Measurements from ENCODE around the gene MRPL20. TPM values are rescaled to one million over a fixed set of nuclear protein-coding genes. Genes with fewer than 3 reads are reported as not detected.

Gene MRPL20
- polyA plus RNA-seq, 1 donor from 2014 or later, result 204 TPM

DNA sequence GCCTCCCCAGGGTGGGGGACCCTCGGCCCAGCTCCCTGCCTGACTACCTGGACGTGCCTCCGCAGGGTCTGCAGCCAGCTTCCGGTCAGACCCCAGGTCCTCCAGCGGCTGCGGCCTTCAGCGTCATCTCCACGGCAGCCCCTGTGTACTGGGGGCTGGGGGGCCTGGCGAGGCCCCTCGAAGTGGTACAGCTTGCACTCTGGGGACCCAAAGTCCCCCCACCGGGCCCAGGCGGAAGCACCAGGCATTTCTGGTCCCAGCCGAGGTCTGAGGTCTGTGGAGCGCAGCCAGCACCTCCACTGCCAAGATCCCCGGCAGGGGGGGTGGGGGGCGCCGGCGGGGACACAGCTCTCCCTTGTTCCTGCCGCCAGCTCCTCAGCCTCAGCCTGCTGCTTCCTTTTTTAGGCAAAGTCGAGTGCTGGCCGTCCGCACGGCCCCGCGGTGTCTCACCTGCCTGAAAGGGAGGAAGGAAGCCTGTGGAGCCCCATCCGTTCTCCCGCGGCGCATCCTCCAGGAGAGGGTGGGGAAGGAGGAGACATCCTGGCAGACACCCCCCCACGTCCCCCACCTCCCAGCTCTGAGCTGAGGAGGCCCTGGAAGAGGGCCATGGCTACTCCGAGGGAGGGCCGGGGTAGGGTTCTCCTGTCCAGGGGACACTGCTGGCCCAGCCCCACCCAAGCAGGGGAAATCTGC, 27.2 kb upstream of the MRPL20 start:
- Histone ChIP-seq H3K27ac (ENCODE audit: low read length) (no peak overlapping the region), H3K9me3 (ENCODE audit: low read length) (no peaks in the 10 kb centered on the region), H3K79me2 (replicated peaks; ENCODE audit: insufficient read depth, low read length) (no peaks in the 10 kb centered on the region), H3K4me3 (ENCODE audit: low read length) (no peak overlapping the region), H3K9me2 (ENCODE audit: insufficient read depth, low read length) (no peaks in the 10 kb centered on the region), H3K9ac (ENCODE audit: low read length) (no peak overlapping the region), H3F3A (ENCODE audit: insufficient read depth, low read length, poor library complexity, severe bottlenecking) (no peaks in the 10 kb centered on the region), H3K27me3 (ENCODE audit: insufficient read depth, low read depth, low read length) (peaks cover 12% of the 10 kb centered on the region), H3K36me3 (ENCODE audit: insufficient read depth, low read length) (no peaks in the 10 kb centered on the region), H4K20me1 (ENCODE audit: insufficient read depth) (no peaks in the 10 kb centered on the region), H2AFZ (ENCODE audit: low read depth, low read length) (no peak overlapping the region), H3K4me2 (ENCODE audit: low read length) (no peak overlapping the region)
- TF ChIP-seq RAD21 (conservative IDR thresholded peaks at IDR 0.05) (no peak), POLR2AphosphoS5 (IDR thresholded peaks at IDR 0.05) (no peak), SMC3 (conservative IDR thresholded peaks at IDR 0.05; ENCODE audit: poor library complexity) (no peak), EP300 (conservative IDR thresholded peaks at IDR 0.05; ENCODE audit: poor library complexity, severe bottlenecking) (no peak), TAF1 (IDR thresholded peaks at IDR 0.05; ENCODE audit: low read depth) (no peak)
- TF ChIP-seq, protein P1, sequence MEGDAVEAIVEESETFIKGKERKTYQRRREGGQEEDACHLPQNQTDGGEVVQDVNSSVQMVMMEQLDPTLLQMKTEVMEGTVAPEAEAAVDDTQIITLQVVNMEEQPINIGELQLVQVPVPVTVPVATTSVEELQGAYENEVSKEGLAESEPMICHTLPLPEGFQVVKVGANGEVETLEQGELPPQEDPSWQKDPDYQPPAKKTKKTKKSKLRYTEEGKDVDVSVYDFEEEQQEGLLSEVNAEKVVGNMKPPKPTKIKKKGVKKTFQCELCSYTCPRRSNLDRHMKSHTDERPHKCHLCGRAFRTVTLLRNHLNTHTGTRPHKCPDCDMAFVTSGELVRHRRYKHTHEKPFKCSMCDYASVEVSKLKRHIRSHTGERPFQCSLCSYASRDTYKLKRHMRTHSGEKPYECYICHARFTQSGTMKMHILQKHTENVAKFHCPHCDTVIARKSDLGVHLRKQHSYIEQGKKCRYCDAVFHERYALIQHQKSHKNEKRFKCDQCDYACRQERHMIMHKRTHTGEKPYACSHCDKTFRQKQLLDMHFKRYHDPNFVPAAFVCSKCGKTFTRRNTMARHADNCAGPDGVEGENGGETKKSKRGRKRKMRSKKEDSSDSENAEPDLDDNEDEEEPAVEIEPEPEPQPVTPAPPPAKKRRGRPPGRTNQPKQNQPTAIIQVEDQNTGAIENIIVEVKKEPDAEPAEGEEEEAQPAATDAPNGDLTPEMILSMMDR (IDR thresholded peaks at IDR 0.05; ENCODE audit: poor library complexity, severe bottlenecking), result no peak
- TF ChIP-seq, protein P2, sequence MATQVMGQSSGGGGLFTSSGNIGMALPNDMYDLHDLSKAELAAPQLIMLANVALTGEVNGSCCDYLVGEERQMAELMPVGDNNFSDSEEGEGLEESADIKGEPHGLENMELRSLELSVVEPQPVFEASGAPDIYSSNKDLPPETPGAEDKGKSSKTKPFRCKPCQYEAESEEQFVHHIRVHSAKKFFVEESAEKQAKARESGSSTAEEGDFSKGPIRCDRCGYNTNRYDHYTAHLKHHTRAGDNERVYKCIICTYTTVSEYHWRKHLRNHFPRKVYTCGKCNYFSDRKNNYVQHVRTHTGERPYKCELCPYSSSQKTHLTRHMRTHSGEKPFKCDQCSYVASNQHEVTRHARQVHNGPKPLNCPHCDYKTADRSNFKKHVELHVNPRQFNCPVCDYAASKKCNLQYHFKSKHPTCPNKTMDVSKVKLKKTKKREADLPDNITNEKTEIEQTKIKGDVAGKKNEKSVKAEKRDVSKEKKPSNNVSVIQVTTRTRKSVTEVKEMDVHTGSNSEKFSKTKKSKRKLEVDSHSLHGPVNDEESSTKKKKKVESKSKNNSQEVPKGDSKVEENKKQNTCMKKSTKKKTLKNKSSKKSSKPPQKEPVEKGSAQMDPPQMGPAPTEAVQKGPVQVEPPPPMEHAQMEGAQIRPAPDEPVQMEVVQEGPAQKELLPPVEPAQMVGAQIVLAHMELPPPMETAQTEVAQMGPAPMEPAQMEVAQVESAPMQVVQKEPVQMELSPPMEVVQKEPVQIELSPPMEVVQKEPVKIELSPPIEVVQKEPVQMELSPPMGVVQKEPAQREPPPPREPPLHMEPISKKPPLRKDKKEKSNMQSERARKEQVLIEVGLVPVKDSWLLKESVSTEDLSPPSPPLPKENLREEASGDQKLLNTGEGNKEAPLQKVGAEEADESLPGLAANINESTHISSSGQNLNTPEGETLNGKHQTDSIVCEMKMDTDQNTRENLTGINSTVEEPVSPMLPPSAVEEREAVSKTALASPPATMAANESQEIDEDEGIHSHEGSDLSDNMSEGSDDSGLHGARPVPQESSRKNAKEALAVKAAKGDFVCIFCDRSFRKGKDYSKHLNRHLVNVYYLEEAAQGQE (IDR thresholded peaks at IDR 0.05; ENCODE audit: borderline replicate concordance), result no peak

DNA sequence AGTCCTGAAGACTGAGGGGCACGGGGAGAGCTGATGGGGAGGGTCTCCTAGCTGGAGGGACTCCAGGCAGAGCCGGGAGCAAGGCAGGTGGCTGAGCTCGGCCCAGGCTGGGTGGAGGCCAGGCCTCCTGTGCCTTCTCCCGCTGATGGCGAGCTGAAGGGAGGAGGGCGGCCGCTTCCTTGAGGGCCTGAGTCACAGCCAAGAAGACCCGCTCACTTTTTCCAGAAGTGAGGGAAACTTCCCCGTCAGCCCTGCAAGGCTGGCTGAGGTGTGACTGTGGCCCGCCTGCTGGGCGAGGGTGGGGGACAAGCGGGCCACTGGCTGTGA, 26.7 kb upstream of the MRPL20 start:
- no peaks in the 10 kb centered on the region for H3K9me2 ChIP-seq (ENCODE audit: insufficient read depth, low read length)
- no peak overlapping the region for H3K9ac ChIP-seq (ENCODE audit: low read length)
- TF ChIP-seq, protein P1 (IDR thresholded peaks at IDR 0.05; ENCODE audit: poor library complexity, severe bottlenecking), result no peak
- TF ChIP-seq MXI1 (conservative IDR thresholded peaks at IDR 0.05; ENCODE audit: poor library complexity, severe bottlenecking) (no peak), EP300 (conservative IDR thresholded peaks at IDR 0.05; ENCODE audit: poor library complexity, severe bottlenecking) (no peak), EZH2 (IDR thresholded peaks at IDR 0.05; ENCODE audit: borderline replicate concordance, insufficient read depth, low read length, poor library complexity, severe bottlenecking) (no peak), SMC3 (conservative IDR thresholded peaks at IDR 0.05; ENCODE audit: poor library complexity) (no peak), TAF1 (IDR thresholded peaks at IDR 0.05; ENCODE audit: low read depth) (no peak), RAD21 (conservative IDR thresholded peaks at IDR 0.05) (no peak), POLR2AphosphoS5 (IDR thresholded peaks at IDR 0.05) (no peak)
- TF ChIP-seq, protein P2 (IDR thresholded peaks at IDR 0.05; ENCODE audit: borderline replicate concordance), result no peak
- no peaks in the 10 kb centered on the region for H4K20me1 ChIP-seq (ENCODE audit: insufficient read depth)
- no peaks in the 10 kb centered on the region for H3K9me3 ChIP-seq (ENCODE audit: low read length)
- H3K79me2 ChIP-seq (replicated peaks; ENCODE audit: insufficient read depth, low read length), result no peaks in the 10 kb centered on the region
- no peak overlapping the region for H3K4me2 ChIP-seq (ENCODE audit: low read length)
- no peak overlapping the region for H3K4me3 ChIP-seq (ENCODE audit: low read length)
- H3K27me3 ChIP-seq (ENCODE audit: insufficient read depth, low read depth, low read length), result peaks cover 12% of the 10 kb centered on the region
- no peaks in the 10 kb centered on the region for H3F3A ChIP-seq (ENCODE audit: insufficient read depth, low read length, poor library complexity, severe bottlenecking)
- H3K27ac ChIP-seq (ENCODE audit: low read length), result no peak overlapping the region
- no peak overlapping the region for H2AFZ ChIP-seq (ENCODE audit: low read depth, low read length)
- no peaks in the 10 kb centered on the region for H3K36me3 ChIP-seq (ENCODE audit: insufficient read depth, low read length)

Data from neural cell (in vitro differentiated cells).